GM12892 (cell line): ENCODE results near the gene PRKN.

ENCODE experiments used
- DNase-seq: peaks from one replicate; pipeline ENCODE4 v3.0.0; 2011; ENCODE audit not compliant: insufficient read length
- FAIRE-seq: peaks from 2 replicates; lab custom pipeline; 2011; peaks lifted over from hg19 to GRCh38; lab: Jason Lieb, UNC
- POLR2A ChIP-seq: IDR thresholded peaks from 2 replicates; pipeline ENCODE4 v1.6.1; 2011; ENCODE audit warnings: low read depth, low read length, control low read depth
- POLR2AphosphoS5 ChIP-seq: IDR thresholded peaks from 2 replicates; pipeline ENCODE4 v1.6.1; 2011; ENCODE audit warnings: low read depth, low read length, control low read depth
- TAF1 ChIP-seq: IDR thresholded peaks from 2 replicates; pipeline ENCODE4 v1.6.1; 2011; ENCODE audit warnings: low read depth, mild to moderate bottlenecking, control low read depth, low read length, borderline replicate concordance

Gene PRKN

GRCh38 chr6:161368514-161368913 is 1359.1 kb downstream of the PRKN start:
- no peak for FAIRE-seq
- TF ChIP-seq POLR2A, result no peak
- DNase-seq, result no peak

DNA sequence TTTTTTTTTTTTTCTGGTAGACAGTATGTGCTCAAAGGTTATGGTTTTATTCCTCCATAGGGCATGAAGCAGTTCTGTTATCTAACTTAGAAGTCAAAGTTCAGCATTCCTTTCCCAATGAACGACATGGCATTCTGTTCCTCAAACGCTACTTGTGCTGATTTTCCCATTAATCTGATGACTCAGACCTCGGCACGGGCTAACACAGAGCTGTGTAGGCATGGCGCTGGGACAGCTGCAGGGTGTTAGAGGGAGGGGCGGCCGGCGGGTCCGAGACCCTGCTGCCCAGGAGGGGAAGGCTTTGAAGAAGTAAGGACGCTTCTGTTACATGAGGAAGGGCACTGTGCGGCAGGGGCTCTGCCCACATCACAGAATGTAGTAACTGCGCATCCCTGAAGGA is 1360.1 kb downstream of the PRKN start:
- DNase-seq (no peak), FAIRE-seq (no peak)

DNA sequence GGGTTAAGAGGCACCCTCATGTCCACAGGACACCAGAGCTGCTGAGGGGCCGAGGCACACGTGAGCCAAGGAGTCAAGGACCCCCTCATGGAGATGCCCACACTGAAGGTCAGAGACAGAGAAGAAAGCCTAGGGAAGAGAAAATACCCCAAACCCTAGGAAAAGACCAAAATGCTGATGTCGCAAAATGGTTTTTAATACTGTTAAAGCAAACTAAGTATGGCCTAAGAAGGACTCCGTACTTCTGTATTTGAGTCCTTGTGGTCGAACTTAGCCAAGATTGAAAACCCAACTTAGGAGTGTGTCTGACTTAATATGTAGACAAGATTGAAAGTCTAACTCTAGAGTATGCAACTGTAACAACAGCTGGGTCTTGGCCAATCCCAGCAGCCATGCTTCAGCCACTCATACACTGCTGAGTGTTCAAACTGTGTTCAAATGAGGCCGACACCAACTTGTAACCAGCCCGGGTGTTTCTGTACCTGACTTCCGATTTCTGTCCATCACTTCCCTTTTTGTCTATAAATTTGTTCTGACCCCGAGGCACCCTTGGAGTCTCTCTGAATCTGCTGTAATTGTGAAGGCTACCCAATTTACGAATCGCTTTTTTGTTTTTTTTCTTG is 1361.2 kb downstream of the PRKN start:
- no peak for FAIRE-seq
- TF ChIP-seq POLR2AphosphoS5 (no peak), POLR2A (no peak), TAF1 (no peak)
- DNase-seq, result no peak

More for the DNA sequence above, 1360.1 kb downstream of the PRKN start:
- TF ChIP-seq TAF1, result no peak
- no peak for TF ChIP-seq POLR2AphosphoS5
- no peak for TF ChIP-seq POLR2A

- DNase-seq (no peak), FAIRE-seq (no peak)
- TF ChIP-seq TAF1 (no peak), POLR2A (no peak), POLR2AphosphoS5 (no peak)
Observed at GRCh38 chr6:161365633-161366032, 1361.9 kb downstream of the PRKN start.

DNA sequence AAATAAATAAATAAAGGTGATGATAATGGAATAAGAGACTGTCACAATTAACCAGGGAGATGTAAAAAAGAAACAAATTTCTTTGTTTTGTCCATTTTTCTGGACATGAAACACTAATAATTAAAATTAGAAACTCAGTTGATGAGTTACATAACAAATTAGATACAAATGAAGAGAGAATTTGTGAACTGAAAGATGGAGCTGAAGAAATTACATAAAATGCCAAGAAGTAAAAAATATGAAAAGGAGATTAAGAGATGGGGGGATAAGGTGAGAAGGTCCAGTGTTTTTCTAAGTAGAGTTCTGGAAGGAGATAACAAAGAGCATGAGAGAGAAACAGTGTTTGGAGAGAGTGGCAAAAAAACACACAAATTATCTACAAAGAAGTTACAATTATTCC is 1364.3 kb downstream of the PRKN start:
- no peak for DNase-seq
- TF ChIP-seq POLR2A, result no peak
- no peak for TF ChIP-seq TAF1
- TF ChIP-seq POLR2AphosphoS5, result no peak
- FAIRE-seq, result no peak

- TF ChIP-seq POLR2A, result no peak
- no peak for TF ChIP-seq TAF1
- no peak for TF ChIP-seq POLR2AphosphoS5
- DNase-seq, result no peak
- no peak for FAIRE-seq
Observed at GRCh38 chr6:161362266-161362665, 1365.3 kb downstream of the PRKN start.

- FAIRE-seq (no peak), DNase-seq (no peak)
- no peak for TF ChIP-seq POLR2AphosphoS5
- no peak for TF ChIP-seq TAF1
Observed at GRCh38 chr6:161361529-161361928, 1366.0 kb downstream of the PRKN start.

GRCh38 chr6:161360520-161360919 is 1367.0 kb downstream of the PRKN start:
- DNase-seq, result no peak
- no peak for FAIRE-seq

DNA sequence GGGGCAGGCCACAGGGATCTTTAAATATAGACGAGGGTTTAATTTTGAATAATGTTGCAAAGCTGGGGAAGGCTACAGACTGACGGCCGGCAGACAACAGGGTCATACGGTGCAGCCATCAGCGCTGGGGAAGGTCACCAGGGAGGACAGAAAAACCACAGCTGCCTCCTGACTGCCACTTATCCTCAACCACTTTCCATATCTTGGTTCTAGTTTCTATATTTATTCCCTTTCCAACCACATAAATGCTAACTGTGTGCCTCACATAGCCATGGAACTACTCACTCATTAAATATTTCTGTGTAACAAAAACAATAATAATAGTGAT is 1368.0 kb downstream of the PRKN start:
- DNase-seq (no peak), FAIRE-seq (no peak)
- no peak for TF ChIP-seq POLR2AphosphoS5
- no peak for TF ChIP-seq TAF1
- no peak for TF ChIP-seq POLR2A

More at GRCh38 chr6:161360520-161360919, 1367.0 kb downstream of the PRKN start:
- TF ChIP-seq POLR2AphosphoS5 (no peak), TAF1 (no peak), POLR2A (no peak)

GRCh38 chr6:161356167-161356854 is 1371.3 kb downstream of the PRKN start:
- DNase-seq (no peak), FAIRE-seq (no peak)
- TF ChIP-seq TAF1 (no peak), POLR2A (no peak), POLR2AphosphoS5 (no peak)

DNA sequence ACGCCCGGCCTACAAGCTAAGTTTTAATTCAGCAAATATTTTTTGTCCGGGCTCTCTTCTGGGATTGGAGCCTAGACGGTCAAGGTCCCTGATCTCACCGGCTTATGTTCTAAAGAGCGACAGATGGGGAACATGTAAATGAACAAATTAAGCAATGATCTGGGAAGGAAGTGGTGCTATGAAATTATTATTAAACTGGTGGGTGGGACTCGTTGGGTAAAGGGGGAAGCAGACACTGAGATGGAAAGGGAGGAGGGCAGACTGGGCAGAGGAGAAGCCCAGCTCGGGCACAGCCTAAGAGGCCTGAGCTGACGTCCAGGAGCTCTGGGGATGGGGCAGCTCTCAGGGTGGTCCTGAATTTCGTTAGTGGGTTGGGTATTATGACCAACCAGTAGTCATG is 1371.9 kb downstream of the PRKN start:
- no peak for FAIRE-seq
- no peak for DNase-seq
- TF ChIP-seq TAF1 (no peak), POLR2AphosphoS5 (no peak), POLR2A (no peak)

GRCh38 chr6:161354956-161355355 is 1372.6 kb downstream of the PRKN start:
- no peak for TF ChIP-seq TAF1
- no peak for TF ChIP-seq POLR2AphosphoS5
- TF ChIP-seq POLR2A, result no peak
- no peak for DNase-seq
- FAIRE-seq, result no peak

GRCh38 chr6:161354276-161354840 is 1373.2 kb downstream of the PRKN start:
- FAIRE-seq (no peak), DNase-seq (no peak)
- no peak for TF ChIP-seq TAF1

- no peak for FAIRE-seq
- DNase-seq, result no peak
Observed at GRCh38 chr6:161353208-161353613, 1374.4 kb downstream of the PRKN start.

More at GRCh38 chr6:161353208-161353613, 1374.4 kb downstream of the PRKN start:
- TF ChIP-seq POLR2A (no peak), TAF1 (no peak), POLR2AphosphoS5 (no peak)
